ENCODE results near the gene LUZP2.

Gene LUZP2

GRCh38 chr11:24496736-24497725, at the start of gene LUZP2:
Gene LUZP2, plus strand, starts transcription at chr11:24497053.
- no peak for DNase-seq (ENCODE audit: extremely low read depth, insufficient read length)
- no peak for TF ChIP-seq CTCF (IDR thresholded peaks at IDR 0.05; ENCODE audit: insufficient read depth, low read length, poor library complexity, severe bottlenecking)
- H3K27me3 ChIP-seq (replicated peaks; ENCODE audit: control insufficient read depth, insufficient read depth, low read length): no peaks in the 10 kb centered on the region
- H3K4me3 ChIP-seq (replicated peaks; ENCODE audit: low read depth, low read length): no peak within 1 kb of the TSS
- H3K36me3 ChIP-seq (ENCODE audit: control insufficient read depth, insufficient read depth, low read length): no peaks in the 10 kb centered on the region

GRCh38 chr11:24453129-24453718, 43.6 kb upstream of the LUZP2 start:
- DNase-seq (ENCODE audit: extremely low read depth, insufficient read length): no peak
- no peaks in the 10 kb centered on the region for H3K36me3 ChIP-seq (ENCODE audit: control insufficient read depth, insufficient read depth, low read length)
- no peaks in the 10 kb centered on the region for H3K27me3 ChIP-seq (replicated peaks; ENCODE audit: control insufficient read depth, insufficient read depth, low read length)
- no peak for TF ChIP-seq CTCF (IDR thresholded peaks at IDR 0.05; ENCODE audit: insufficient read depth, low read length, poor library complexity, severe bottlenecking)
- no peak overlapping the region for H3K4me3 ChIP-seq (replicated peaks; ENCODE audit: low read depth, low read length)

GRCh38 chr11:24457985-24458384, 38.9 kb upstream of the LUZP2 start:
- H3K4me3 ChIP-seq (replicated peaks; ENCODE audit: low read depth, low read length): no peak overlapping the region
- no peak for DNase-seq (ENCODE audit: extremely low read depth, insufficient read length)
- no peaks in the 10 kb centered on the region for H3K36me3 ChIP-seq (ENCODE audit: control insufficient read depth, insufficient read depth, low read length)
- TF ChIP-seq CTCF (IDR thresholded peaks at IDR 0.05; ENCODE audit: insufficient read depth, low read length, poor library complexity, severe bottlenecking): no peak
- H3K27me3 ChIP-seq (replicated peaks; ENCODE audit: control insufficient read depth, insufficient read depth, low read length): no peaks in the 10 kb centered on the region

- H3K4me3 ChIP-seq (replicated peaks; ENCODE audit: low read depth, low read length): no peak overlapping the region
- no peaks in the 10 kb centered on the region for H3K36me3 ChIP-seq (ENCODE audit: control insufficient read depth, insufficient read depth, low read length)
- TF ChIP-seq CTCF (IDR thresholded peaks at IDR 0.05; ENCODE audit: insufficient read depth, low read length, poor library complexity, severe bottlenecking): no peak
- H3K27me3 ChIP-seq (replicated peaks; ENCODE audit: control insufficient read depth, insufficient read depth, low read length): no peaks in the 10 kb centered on the region
- DNase-seq (ENCODE audit: extremely low read depth, insufficient read length): no peak
Observed at GRCh38 chr11:24470431-24470830, 26.4 kb upstream of the LUZP2 start.

GRCh38 chr11:24471084-24471483, 25.8 kb upstream of the LUZP2 start:
- no peak overlapping the region for H3K4me3 ChIP-seq (replicated peaks; ENCODE audit: low read depth, low read length)
- TF ChIP-seq CTCF (IDR thresholded peaks at IDR 0.05; ENCODE audit: insufficient read depth, low read length, poor library complexity, severe bottlenecking): no peak
- no peaks in the 10 kb centered on the region for H3K36me3 ChIP-seq (ENCODE audit: control insufficient read depth, insufficient read depth, low read length)
- no peak for DNase-seq (ENCODE audit: extremely low read depth, insufficient read length)
- no peaks in the 10 kb centered on the region for H3K27me3 ChIP-seq (replicated peaks; ENCODE audit: control insufficient read depth, insufficient read depth, low read length)
